ENCODE data around the gene SSNA1. TPM values are rescaled to one million over a fixed set of nuclear protein-coding genes. Genes with fewer than 3 reads are reported as not detected.

The SSNA1 gene
- total and polyA plus RNA-seq, 9 donors = 1.6 to 60.7 (median 44.5) TPM

DNA sequence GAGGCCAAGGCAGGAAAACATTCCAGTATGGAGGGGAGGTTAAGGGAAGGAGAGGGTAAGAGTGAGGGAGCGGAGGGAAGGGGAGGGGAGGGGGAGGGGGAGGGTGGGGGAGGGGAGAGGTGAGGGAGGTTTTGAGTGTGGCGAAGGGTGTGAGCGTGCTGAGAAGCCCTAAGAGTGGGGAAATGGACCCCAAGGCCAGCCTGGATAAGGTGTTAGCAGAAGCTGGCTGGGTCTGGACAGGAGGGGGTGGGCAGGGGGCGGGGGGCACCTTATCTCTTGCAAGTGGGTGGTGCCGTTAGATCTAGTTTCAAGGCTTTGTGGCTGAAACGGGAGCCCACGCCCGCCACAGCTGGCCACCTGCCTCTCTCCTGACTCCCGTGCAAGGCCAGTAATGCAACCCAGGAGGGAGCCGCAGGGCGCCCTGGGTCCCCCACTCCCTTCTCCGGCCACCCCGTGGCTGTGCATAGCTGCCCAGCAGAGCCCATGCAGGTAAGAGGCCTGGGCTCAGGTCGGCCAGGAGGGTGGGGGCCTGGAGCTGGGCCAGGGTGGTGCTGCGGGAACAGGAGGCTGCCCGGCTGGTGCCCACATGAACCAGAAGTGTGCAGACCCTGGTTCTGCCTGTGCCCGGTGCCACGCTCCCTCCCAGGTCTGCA lies 39.5 kb downstream of the SSNA1 start:
- no peak for DNase-seq
- WGBS, 3 donors = 8 to 27% (median 13%) methylated on average over 15 to 18 of the region's 18 CpGs
- peaks cover 12% of the 10 kb centered on the region for H3K27me3 ChIP-seq
- no peaks in the 10 kb centered on the region for H3K9me3 ChIP-seq
- TF ChIP-seq EP300 (IDR thresholded peaks at IDR 0.05) = no peak
- TF ChIP-seq POLR2A (IDR thresholded peaks at IDR 0.05) = no peak
- no peaks in the 10 kb centered on the region for H3K36me3 ChIP-seq
- peaks cover under 1% of the 10 kb centered on the region for H3K4me1 ChIP-seq (ENCODE audit: insufficient read depth)
- no peak overlapping the region for H3K27ac ChIP-seq
- H3K4me3 ChIP-seq = no peak overlapping the region
- intact Hi-C loops (cut with DNase I) = loop anchor here in 3 of 4 donors (5.0 to 10.0 kb wide), 3 partner anchors 101 to 443 kb away; no protein-coding TSS in a partner anchor

- WGBS, 3 donors = 11 to 32% (median 16%) methylated on average over 28 to 29 of the region's 29 CpGs
- intact Hi-C loops (cut with DNase I) = loop anchor here in 3 of 4 donors (5.0 to 10.0 kb wide), 3 partner anchors 101 to 444 kb away; no protein-coding TSS in a partner anchor
These were observed 40.1 kb downstream of the SSNA1 start for GRCh38 chr9:137228506-137228967.

GRCh38 chr9:137228968-137229896 lies 40.8 kb downstream of the SSNA1 start:
- Histone ChIP-seq H3K27me3 (peaks cover 12% of the 10 kb centered on the region), H3K4me3 (no peak overlapping the region), H3K4me1 (ENCODE audit: insufficient read depth) (no peaks in the 10 kb centered on the region), H3K36me3 (no peaks in the 10 kb centered on the region), H3K9me3 (no peaks in the 10 kb centered on the region), H3K27ac (no peak overlapping the region)
- no peak for DNase-seq
- intact Hi-C loops (cut with DNase I) = loop anchor here in 3 of 4 donors (5.0 to 10.0 kb wide), 3 partner anchors 102 to 444 kb away; no protein-coding TSS in a partner anchor
- WGBS, 3 donors = 33 to 39% (median 35%) methylated on average over 27 of the region's 27 CpGs
- TF ChIP-seq, protein P1, sequence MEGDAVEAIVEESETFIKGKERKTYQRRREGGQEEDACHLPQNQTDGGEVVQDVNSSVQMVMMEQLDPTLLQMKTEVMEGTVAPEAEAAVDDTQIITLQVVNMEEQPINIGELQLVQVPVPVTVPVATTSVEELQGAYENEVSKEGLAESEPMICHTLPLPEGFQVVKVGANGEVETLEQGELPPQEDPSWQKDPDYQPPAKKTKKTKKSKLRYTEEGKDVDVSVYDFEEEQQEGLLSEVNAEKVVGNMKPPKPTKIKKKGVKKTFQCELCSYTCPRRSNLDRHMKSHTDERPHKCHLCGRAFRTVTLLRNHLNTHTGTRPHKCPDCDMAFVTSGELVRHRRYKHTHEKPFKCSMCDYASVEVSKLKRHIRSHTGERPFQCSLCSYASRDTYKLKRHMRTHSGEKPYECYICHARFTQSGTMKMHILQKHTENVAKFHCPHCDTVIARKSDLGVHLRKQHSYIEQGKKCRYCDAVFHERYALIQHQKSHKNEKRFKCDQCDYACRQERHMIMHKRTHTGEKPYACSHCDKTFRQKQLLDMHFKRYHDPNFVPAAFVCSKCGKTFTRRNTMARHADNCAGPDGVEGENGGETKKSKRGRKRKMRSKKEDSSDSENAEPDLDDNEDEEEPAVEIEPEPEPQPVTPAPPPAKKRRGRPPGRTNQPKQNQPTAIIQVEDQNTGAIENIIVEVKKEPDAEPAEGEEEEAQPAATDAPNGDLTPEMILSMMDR (IDR thresholded peaks at IDR 0.05) = no peak
- no peak for TF ChIP-seq POLR2A (IDR thresholded peaks at IDR 0.05)

More at GRCh38 chr9:137228506-137228967, 40.1 kb downstream of the SSNA1 start:
- DNase-seq = no peak
- Histone ChIP-seq H3K9me3 (no peaks in the 10 kb centered on the region), H3K36me3 (no peaks in the 10 kb centered on the region), H3K4me3 (no peak overlapping the region), H3K27me3 (peaks cover 12% of the 10 kb centered on the region), H3K27ac (no peak overlapping the region), H3K4me1 (ENCODE audit: insufficient read depth) (no peaks in the 10 kb centered on the region)
- TF ChIP-seq, protein P1 (IDR thresholded peaks at IDR 0.05) = no peak
- TF ChIP-seq POLR2A (IDR thresholded peaks at IDR 0.05) = no peak
- TF ChIP-seq EP300 (IDR thresholded peaks at IDR 0.05) = no peak

- H3K9me3 ChIP-seq = no peaks in the 10 kb centered on the region
- WGBS, 3 donors = 40 to 48% (median 44%) methylated on average over 16 to 31 of the region's 31 CpGs
- no peak overlapping the region for H3K27ac ChIP-seq
- no peaks in the 10 kb centered on the region for H3K36me3 ChIP-seq
- H3K4me3 ChIP-seq = no peak overlapping the region
- TF ChIP-seq EP300 (IDR thresholded peaks at IDR 0.05) (no peak), POLR2A (IDR thresholded peaks at IDR 0.05) (no peak)
- TF ChIP-seq, protein P1 (IDR thresholded peaks at IDR 0.05) = no peak
- intact Hi-C loops (cut with DNase I) = loop anchor here (5.0 to 10.0 kb wide), 4 partner anchors 103 to 445 kb away; partner anchors contain the start of gene DPP7 (in 1 of the 4)
- peaks cover 12% of the 10 kb centered on the region for H3K27me3 ChIP-seq
- H3K4me1 ChIP-seq (ENCODE audit: insufficient read depth) = no peaks in the 10 kb centered on the region
- DNase-seq = no peak
These were observed 41.6 kb downstream of the SSNA1 start for GRCh38 chr9:137229903-137230704.

Measured in ovary (tissue), 9 donors.